Hematopoietic multipotent progenitor cell (in vitro differentiated cells): ENCODE measurements around the gene RUNX2. TPM values are rescaled to one million over a fixed set of nuclear protein-coding genes. Genes with fewer than 3 reads are reported as not detected.

Source experiments
- DNase-seq, 3 donors: peaks; one replicate each; pipeline ENCODE4 v3.0.0-alpha.2; 2011 to 2015; ENCODE audit warnings: low read depth in 2 of 3, low spot score in 2 of 3
- total RNA-seq: library from RNA; depleted of rRNA; stranded (reverse); fragments of >200 nt; gene quantifications from one replicate; pipeline ENCODE4 v1.2.3, GENCODE V29; 2012

Gene RUNX2
- total RNA-seq, 1 donor, result 26.1 TPM

DNA sequence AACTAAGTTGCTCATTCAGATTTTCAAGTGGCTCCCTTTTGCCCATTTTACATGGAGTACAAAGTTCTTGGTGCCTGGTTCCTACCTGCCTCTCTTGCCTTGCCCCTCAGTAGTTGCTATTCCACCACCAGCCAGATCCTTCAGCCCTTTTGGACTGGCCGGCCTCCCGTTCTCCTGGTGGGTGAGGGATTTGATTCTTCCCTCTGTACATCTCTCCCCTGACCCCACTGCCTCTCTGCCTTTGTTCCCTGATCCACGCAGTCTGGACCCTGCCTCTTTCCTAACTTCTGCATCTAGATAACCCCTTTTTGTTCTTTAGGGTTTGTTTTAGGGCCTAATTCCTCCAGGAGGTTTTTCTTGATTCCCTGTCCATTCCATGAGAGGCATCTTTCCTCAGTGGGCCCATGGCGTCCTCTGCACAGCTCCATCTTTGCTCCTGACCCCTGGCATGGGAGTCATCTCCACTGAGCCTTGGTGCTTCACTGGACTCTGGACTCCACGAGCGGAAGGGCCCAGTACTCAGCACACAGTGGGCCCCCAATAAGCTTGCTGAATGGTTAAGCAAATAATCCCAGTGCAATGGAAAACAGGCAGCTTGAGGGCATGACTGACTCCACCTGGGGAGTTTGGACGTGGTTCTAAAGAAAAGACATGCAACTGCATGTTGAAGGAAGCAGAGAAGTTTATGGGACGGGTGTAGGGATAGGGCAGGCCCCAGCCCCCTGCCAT, 358.9 kb downstream of the RUNX2 start:
- DNase-seq, result no peak

DNA sequence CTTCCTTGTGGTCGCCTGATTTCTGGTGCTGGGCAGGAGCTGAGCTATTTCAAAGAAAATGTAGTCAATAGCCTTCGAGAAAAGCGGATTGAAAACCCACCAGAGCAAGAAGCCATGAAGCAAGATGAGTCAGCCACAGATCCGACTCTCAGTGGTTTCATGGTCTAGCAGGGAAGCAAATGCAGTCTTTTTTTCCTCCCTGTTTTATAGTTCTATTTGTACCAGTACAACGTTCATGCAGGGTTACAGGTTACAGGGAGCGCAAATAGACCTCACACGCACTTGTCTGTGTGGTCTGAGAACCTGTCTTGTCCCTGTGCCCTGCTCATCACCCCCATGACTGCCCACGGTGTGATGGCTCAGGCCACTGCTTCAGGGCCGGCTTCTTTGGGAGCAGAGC, 359.4 kb downstream of the RUNX2 start:
- no peak for DNase-seq

DNA sequence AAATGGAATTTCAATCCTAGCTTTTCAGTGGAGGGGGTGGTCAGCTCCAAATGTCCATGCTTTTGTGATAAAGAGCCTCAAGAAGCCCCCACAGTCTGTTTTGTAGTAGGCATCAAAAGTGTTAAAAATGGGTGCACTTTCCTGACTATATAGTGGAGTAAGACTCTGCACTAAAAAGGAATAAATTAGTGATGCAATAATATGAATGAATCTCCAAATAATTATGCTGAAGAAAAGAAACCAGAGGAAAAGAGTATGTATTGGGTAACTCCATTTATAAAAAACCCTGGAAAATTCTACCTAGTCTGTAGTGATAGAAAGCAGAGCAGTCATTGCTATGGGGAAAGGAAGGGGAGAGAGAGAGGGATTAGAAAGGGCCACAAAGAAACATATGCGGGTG, 360.1 kb downstream of the RUNX2 start:
- no peak for DNase-seq

DNA sequence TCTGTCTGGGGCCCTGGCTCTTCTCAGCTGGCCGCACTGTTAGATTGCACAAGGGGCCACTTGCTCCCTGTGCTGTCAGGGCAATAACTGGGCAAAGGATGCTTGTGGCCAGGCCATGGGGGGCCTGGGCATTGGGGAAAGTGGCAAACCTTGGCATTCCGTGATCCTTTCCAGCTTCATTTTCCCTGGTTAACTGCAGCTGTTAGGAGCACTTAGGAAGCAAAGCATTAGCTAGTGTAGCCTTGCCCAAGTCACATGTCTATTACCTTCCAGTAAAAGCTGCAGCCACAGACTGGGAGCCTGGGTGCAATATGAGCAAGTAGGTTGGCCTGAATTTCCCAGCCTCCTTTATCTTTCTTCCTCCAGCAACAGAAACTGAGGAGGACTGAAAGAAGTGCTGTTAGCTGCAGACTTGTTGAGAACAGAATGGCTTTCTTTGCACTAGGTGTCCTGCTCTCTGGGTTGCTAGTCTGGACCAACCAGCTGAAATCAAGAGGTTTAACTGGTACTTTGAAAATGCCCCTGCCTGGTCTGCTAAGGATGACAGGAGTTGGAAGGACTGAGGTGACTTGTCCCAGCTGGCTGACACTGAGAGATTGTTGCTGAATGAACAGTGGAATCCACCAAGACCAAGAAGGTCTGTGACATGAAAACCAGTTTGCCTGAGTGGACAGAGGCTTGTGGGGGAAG, 361.9 kb downstream of the RUNX2 start:
- no peak for DNase-seq

DNA sequence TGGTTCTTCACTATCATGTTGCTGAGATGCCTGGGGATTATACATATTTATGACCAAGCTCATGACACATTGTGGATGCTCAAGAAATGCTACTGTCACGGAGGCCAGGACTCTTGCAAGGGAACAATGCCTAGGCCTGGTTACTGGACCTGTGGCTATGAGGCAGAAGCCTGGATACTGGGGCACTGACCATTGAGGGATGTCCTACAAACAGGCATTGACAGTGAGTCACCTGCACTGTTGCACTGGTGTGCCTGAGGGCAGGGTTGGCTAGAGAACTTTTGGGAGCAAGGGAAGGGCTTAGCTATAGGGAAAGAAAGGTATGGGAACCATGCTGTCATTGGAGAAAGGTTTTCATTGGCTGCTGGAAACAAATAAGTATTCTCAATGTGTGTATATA, 362.7 kb downstream of the RUNX2 start:
- no peak for DNase-seq

DNA sequence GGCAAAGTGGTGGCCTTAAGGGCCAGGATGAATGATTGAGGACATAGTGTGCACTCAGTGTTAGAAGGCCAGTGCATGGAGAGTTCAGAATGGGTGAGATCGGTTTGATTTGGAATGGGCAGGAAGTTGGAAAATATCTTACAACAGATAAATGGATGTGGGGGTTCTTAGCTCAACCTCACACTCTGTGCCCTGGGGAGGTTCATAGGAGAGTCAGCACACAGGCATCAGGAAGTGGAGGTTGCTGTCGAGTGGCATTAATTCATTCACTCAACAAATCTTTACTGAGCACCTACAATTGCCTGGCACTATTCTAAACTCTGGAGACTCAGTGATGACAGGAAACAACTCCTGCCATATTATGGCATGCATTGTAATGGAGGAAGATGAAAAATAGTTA, 363.3 kb downstream of the RUNX2 start:
- no peak for DNase-seq

DNA sequence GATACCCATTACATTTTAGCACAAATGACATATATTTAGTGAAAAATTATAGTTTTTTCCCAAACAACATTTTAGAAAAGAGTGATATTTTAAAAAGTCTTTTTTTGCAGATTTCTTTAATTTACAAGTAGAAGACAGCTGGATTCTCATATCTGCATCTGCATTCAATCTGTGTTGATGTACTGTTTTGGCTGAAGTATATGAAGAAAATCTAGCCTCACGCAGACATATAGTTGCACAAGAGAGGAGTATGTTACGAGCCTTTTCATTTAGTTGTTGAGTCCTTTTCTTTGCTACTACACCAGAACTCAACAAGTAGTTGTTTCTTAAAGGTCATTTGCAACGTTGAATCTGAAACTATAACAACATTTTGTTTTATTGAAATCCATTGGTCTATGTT, 363.9 kb downstream of the RUNX2 start:
- DNase-seq, result no peak

DNA sequence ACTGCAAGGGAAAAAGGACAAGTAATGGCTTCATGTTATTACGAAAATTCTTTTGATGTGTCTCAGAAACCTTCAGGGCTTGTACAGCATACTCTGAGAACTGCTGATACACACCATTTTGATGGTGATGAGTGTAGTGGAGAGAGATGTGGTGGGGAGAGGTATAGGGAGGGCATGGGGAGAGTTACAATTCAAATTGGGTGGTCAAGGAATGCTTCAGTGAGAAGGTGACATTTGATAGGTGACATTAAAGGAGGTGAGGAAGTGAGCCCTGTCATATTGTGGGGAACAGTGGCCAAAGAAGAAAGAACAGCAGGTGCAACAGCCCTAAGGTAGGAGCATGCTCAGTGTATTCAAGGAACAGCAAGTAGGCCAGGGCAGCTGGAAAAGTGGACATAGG, 368.6 kb downstream of the RUNX2 start:
- DNase-seq, result no peak

DNA sequence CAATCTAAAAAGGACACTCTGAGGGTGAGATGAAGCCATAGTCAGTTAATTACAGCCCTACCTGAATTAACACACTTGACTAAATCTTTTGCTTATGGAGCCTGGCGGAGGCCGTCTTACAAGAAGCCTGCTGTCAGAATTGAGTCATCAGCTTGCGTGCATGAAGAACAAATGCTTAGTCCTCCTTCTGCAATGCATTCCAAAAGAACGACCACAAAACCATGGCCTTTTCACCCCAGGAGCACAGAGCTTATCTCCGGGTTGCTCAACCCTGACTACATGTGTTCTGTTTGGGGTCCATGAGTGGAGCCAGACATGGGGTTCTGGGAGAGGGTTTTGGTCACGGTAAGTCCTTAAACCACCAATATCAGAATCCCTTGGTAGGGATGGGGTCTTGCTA, 369.5 kb downstream of the RUNX2 start:
- DNase-seq, result no peak

DNA sequence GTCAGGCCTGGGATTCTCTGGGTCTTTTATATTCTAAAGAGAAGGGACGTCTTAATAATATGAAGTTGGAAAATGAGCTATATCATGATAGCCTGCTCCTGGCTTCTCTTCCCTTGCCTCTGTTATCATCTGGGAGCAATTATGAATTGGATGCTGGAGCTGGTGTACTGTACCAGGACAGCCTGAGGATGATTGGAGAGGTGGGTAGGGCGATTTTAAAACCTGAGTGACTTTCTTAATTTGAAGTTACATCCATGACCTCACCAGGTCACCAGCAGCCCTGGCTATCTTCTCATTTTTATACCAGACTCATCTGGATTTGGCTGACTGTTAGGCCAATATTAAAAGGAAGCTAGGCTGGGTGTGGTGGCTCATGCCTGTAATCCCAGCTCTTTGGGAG, 369.9 kb downstream of the RUNX2 start:
- DNase-seq, result no peak

DNA sequence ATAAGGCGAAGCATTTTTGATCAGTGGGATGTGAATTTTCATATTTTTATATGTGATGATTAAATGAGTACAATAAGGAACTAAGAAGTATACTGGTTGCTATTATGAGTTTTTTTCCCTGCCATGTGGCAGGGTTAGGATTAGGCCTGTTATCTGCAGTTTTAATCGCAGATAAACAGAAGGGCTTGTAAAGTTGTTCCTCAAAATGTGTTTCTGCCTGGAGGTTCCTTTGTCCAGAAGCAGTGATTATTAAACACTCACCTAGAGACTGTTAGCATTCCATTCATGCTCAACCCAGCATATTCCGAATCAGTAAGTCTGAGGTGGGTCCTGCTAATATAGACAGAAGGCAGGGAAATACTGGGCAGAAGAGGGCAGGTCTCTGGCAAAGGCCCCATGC, 371.5 kb downstream of the RUNX2 start:
- peak in 1 of 3 donors; percentile 60 for DNase-seq

DNA sequence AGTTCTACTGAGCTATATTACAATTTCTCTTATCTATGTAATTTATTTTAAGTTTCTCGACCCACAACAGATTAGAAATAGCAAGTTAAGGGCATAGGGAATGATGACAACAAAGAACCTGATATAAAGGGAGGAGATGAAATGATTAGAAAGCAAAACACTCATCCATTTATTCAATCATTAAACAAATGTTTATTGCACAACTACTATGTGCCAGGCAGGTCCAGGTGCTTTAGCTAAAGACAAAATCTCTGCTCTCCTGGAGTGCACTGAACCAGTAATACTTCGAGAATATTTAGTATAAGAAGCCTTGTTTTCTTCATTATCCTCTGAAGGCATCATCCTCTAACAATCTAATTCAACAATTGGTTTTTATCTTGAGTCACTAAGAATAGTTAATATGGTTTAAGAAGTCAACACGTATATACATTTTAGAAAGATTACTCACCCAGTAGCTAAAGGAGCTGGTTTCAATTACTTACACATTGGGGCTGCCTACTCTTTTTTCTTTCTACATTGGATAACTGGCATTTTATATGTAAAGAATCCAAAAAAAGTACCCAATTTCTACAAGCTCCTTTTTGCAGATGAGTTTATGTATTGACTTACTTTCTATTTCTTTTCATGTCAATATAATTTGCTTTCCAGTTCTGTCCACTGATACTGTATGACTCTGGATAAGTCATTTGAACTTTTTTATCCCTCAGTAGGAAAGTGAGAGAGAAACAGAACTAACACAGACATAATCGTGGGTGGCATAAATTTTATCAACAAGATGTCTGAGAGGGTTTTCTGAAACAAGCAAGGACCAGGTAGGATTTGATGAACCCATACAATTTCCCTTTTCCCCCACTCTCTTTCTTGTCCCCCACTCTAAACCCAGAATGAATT, 375.0 kb downstream of the RUNX2 start:
- no peak for DNase-seq

DNA sequence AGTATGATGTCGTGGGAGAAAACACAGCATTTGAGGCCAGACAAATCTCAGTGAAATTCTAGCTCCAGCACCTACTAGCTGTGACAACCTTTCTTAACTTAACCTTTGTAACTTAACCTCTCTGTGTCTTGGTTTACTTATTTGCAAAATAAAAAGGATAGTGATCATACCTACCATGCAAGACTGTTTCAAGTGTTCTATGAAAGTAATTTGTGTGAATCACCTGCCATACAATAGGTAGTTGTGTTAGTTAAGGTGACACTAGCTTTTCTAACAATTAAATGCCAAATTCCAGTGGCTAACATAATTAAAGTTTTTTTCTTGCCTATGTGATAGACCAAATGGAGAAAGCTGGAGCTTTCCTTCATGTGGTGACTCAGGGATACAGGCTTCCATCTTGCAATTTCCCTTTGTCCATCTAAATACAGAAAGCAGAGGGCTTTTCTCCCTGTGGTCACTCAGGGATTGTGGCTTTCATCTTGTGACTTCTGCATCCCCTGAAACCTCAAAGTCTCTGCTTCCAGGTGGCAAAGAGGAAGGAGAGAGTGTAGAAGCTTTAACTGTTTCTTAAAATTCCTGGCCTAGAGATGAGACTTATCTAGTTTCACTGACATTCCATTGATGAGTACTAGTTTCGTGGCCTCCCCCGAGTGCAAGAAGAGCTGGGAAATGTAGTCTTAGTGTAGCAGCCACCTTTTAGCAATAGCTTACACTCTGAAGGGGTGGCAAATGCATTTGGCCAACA, 376.1 kb downstream of the RUNX2 start:
- DNase-seq, result no peak

DNA sequence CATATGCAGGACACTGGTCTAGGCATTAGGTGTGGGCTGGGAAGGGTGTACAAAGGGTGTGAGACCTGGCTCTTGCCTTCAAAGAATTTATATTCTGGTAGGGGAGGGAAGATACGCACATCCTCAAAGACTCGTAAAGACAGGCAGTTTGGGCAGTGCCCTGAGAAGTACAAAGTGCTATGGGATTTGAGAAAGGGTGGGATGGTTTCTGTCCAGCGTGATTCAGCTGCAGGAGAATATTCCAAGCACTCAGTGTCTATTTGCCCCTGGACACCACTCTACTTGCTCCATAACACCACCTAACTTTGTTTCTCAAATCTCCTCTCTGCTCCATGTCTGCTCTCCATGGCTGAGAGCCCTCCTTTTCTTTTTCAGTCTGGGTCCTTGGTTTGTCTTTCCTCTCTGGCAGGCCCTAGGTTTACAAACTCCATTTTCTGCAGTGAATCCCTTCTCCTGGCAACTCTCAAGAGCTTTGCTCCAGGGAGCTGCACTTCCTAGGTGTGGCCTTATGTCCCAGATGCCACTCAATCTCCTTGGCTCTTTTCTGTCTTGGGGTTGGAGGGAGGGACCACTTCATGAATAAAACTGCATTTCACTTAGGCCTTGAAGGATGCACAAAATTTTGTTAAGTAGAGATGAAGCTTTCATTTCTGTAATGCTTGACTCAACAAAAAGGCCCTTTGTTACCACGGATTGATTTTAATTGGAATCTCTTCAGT, 377.2 kb downstream of the RUNX2 start:
- DNase-seq, result no peak

DNA sequence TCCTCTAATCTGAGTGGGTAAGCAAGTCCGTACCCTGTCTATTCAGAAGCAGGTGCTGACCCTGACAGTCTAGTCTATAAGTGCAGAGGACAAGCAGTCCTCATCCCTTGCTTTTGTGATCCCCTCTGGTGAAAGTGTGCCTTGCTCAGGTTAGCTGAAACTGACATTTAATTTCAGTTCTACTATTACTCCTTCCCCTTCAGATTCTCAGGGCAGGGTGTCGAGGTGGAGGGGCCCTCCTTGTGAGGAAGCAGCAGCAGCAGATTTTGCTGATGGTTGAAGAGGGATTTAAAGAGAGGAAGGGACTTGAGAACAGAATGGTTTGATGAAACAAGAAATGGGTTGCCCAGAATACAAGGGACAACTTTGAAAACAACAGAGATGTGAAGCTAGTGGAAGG, 378.2 kb downstream of the RUNX2 start:
- no peak for DNase-seq

DNA sequence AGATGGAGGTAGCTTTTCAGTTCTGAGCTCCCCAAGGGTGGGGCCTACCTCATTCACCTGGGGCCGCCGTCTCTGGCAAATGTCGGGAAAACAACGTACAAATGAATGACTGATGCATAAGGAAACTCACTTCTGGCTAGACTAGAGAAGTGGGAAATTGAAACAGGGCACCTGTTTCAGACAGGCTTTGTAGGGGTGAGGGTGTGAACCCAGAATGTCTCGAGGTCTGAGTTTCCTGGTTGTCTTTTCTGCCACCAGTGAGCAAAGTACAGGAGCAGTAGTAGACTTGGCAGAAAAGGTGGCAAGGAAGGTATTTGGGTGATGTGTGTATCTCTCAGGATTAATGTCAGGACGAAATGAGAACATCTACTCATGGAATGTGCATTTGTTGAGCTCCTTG, 379.0 kb downstream of the RUNX2 start:
- DNase-seq, result no peak

DNA sequence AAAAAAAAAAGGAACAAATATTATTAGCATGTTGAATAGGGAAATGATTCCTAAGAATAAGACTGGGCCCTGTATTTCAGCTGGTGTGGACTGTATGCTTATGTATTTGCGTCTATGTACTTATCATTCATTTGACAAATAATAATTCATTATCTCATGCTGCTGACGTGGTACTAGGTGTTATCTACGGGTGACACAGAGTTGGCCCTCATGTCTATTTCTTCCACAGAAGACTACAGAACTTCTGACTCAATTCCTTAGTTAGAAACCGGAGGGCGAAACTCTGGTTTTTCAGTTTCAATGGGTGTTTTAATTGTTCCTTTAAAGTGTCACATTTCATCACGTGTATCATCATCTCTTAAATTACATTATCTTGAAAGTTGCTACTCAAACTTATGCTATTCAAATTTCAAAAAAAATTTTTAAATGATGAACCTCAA, 381.7 kb downstream of the RUNX2 start:
- DNase-seq, result no peak

DNA sequence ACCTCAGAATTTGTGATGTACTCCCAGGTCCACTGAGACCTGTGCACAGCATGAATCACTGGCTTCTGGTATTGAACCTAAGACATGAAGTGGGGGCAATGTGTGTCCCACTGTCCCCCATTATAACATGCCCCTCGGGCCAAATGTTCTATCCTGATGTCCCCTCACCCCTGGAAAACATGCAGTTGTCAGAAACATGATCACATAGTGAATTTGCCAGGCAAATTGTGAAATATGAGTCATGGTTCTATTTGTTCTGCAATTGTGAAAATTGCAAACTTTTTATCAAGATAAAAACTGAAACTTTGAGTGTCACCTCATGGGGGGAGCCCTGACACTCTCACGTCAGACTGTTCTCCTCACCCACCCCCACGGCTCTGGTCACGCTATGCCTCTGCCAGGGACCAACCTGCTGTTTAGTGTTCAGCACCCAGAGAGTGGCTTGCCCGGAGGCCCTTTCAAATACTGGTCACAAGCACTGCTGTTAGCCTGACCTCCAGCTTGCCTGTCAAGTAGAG, 382.2 kb downstream of the RUNX2 start:
- peak in 1 of 3 donors; percentile 14 for DNase-seq

DNA sequence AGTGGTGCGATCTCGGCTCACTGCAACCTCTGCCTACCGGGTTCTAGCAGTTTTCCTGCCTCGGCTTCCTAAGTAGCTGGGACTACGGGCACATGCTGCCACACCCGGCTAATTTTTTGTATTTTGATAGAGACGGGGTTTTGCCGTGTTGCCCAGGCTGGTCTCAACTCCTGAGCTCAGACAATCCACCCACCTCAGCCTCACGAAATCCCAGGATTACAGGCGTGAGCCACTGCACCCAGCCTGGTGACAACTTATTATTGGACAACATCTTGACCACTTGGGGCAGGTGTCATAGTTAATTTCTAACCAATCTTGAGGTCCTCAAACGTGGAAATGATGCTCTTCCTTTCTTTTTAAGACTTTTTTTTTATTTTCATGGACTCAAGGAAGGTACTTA, 383.9 kb downstream of the RUNX2 start:
- DNase-seq, result no peak

DNA sequence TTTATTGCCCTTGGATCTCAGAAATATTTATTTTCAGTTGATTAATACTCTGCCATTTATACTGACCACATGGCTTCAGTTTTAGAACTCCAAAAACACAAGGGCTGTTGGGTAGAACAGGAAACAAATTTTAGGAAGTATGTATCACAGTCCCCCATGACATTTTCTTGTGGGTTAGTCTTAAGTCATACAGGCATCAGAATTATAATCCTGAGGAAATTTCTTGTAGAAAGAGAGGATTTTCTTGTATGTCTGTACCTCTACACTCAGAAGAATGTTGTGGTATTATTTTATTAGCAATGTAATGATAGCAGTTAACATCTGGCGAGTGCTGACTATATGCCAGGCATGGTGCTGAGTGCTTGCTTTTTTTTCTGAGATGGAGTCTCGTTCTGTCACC, 384.7 kb downstream of the RUNX2 start:
- DNase-seq, result peak in 2 of 3 donors; percentile 14 to 24
